Type B pancreatic cell (in vitro differentiated cells): ENCODE results near the gene LMNTD2. TPM values are rescaled to one million over a fixed set of nuclear protein-coding genes. Genes with fewer than 3 reads are reported as not detected.

Experiments
- DNase-seq: peaks from one replicate; pipeline ENCODE4 v3.0.0; 2021; ENCODE audit warnings: mixed read lengths; ENCODE audit not compliant: unreplicated experiment; ENCODE audit errors: extremely low spot score
- H3K27ac Mint-ChIP-seq: 2 replicates; pipeline ENCODE4 v1.8.0; 2021; ENCODE audit warnings: mild to moderate bottlenecking, mixed read lengths
- H3K27me3 Mint-ChIP-seq: 2 replicates; pipeline ENCODE4 v1.8.0; 2021; ENCODE audit warnings: mixed read lengths
- H3K36me3 Mint-ChIP-seq: 2 replicates; pipeline ENCODE4 v1.8.0; 2021; ENCODE audit warnings: mixed read lengths
- H3K4me1 Mint-ChIP-seq: one replicate; pipeline ENCODE4 v1.8.0; 2021; ENCODE audit warnings: mixed read lengths; ENCODE audit not compliant: unreplicated experiment
- H3K4me3 Mint-ChIP-seq: 2 replicates; pipeline ENCODE4 v1.8.0; 2021; ENCODE audit warnings: mild to moderate bottlenecking, mixed read lengths
- H3K9me3 Mint-ChIP-seq: 2 replicates; pipeline ENCODE4 v1.8.0; 2021; ENCODE audit warnings: mixed read lengths
- CTCF ChIP-seq: fragments of 200-600 bp; sonication (generic); conservative IDR thresholded peaks from 2 replicates; pipeline ENCODE4 v1.5.0; 2021; ENCODE audit warnings: antibody characterized with exemption, mild to moderate bottlenecking
- total RNA-seq: library from RNA; stranded (reverse); gene quantifications from 2 replicates; pipeline ENCODE4 v1.2.1, GENCODE V29; 2021; ENCODE audit warnings: low replicate concordance

Gene LMNTD2
- total RNA-seq, 1 donor from 2014 or later, result 6.7 TPM

- Mint-ChIP-seq H3K4me1 (peaks cover 14% of the 10 kb centered on the region), H3K36me3 (no peaks in the 10 kb centered on the region), H3K4me3 (peak overlapping the region; percentile 25), H3K27me3 (peaks cover 13% of the 10 kb centered on the region), H3K27ac (peak overlapping the region; percentile 50), H3K9me3 (no peaks in the 10 kb centered on the region)
- no peak for DNase-seq
- no peak for TF ChIP-seq CTCF
Observed at GRCh38 chr11:573146-573759, 12.7 kb upstream of the LMNTD2 start.

GRCh38 chr11:571802-572185, 11.3 kb upstream of the LMNTD2 start:
- H3K36me3 Mint-ChIP-seq, result no peaks in the 10 kb centered on the region
- H3K27me3 Mint-ChIP-seq, result peaks cover 13% of the 10 kb centered on the region
- peaks cover 14% of the 10 kb centered on the region for H3K4me1 Mint-ChIP-seq
- H3K27ac Mint-ChIP-seq, result peak overlapping the region; percentile 94
- no peak for TF ChIP-seq CTCF
- no peak for DNase-seq
- H3K4me3 Mint-ChIP-seq, result peak overlapping the region; percentile 28
- no peaks in the 10 kb centered on the region for H3K9me3 Mint-ChIP-seq

- H3K27ac Mint-ChIP-seq, result peak overlapping the region; percentile 67
- H3K4me1 Mint-ChIP-seq, result peaks cover 5% of the 10 kb centered on the region
- DNase-seq, result no peak
- no peak for TF ChIP-seq CTCF
- no peaks in the 10 kb centered on the region for H3K9me3 Mint-ChIP-seq
- H3K4me3 Mint-ChIP-seq, result peak overlapping the region; percentile 78
- H3K27me3 Mint-ChIP-seq, result peaks cover 5% of the 10 kb centered on the region
- no peaks in the 10 kb centered on the region for H3K36me3 Mint-ChIP-seq
Observed at GRCh38 chr11:569158-569885, 8.8 kb upstream of the LMNTD2 start.

GRCh38 chr11:568306-569157, 8.0 kb upstream of the LMNTD2 start:
- Mint-ChIP-seq H3K36me3 (no peaks in the 10 kb centered on the region), H3K9me3 (no peaks in the 10 kb centered on the region), H3K27me3 (no peaks in the 10 kb centered on the region), H3K4me3 (peak overlapping the region; percentile 78), H3K4me1 (no peaks in the 10 kb centered on the region), H3K27ac (peak overlapping the region; percentile 67)
- TF ChIP-seq CTCF, result no peak
- DNase-seq, result peak; percentile 96

- DNase-seq, result no peak
- no peak for TF ChIP-seq CTCF
- Mint-ChIP-seq H3K27ac (peak overlapping the region; percentile 93), H3K4me1 (no peaks in the 10 kb centered on the region), H3K36me3 (no peaks in the 10 kb centered on the region), H3K9me3 (no peaks in the 10 kb centered on the region), H3K4me3 (peak overlapping the region; percentile 89), H3K27me3 (no peaks in the 10 kb centered on the region)
Observed at GRCh38 chr11:567629-568292, 7.2 kb upstream of the LMNTD2 start.
